ENCODE data around the gene ASXL2.

The ASXL2 gene

GRCh38 chr2:25887624-25888242 is 9.4 kb upstream of the ASXL2 start:
- Histone ChIP-seq H3K4me1 (ENCODE audit: insufficient read depth, low read length) (no peaks in the 10 kb centered on the region), H3K36me3 (ENCODE audit: insufficient read depth, low read length) (no peaks in the 10 kb centered on the region), H3K27ac (ENCODE audit: low read depth, low read length) (no peak overlapping the region), H3K4me3 (ENCODE audit: low read depth in 1 of 2, low read length in 2 of 2) (no peak overlapping the region), H3K9ac (ENCODE audit: low read length) (no peak overlapping the region), H3K27me3 (ENCODE audit: control insufficient read depth in 1 of 2, insufficient read depth in 2 of 2, low read length in 2 of 2) (no peaks in the 10 kb centered on the region), H3K9me3 (ENCODE audit: low read length) (no peaks in the 10 kb centered on the region)

DNA sequence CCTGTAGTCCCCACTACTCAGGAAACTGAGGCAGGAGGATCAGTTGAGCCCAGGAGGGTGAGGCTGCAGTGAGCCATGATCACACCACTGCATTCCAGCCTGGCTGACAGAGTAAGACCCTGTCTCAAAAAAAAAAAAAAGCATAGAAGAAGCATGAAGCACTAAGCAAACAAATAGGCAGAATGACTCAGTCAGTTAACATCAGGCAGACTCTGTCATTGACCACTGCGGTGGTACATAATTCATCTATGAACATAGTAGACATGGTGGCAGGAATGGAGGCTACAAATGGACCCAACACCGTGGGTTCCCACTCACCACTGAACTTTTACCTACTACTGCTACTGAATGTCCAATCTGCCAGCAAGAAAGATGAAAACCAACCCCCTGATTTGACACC is 7.6 kb upstream of the ASXL2 start:
- H3K4me3 ChIP-seq (ENCODE audit: low read depth in 1 of 2, low read length in 2 of 2), result no peak overlapping the region
- no peak overlapping the region for H3K27ac ChIP-seq (ENCODE audit: low read depth, low read length)
- no peaks in the 10 kb centered on the region for H3K9me3 ChIP-seq (ENCODE audit: low read length)
- no peaks in the 10 kb centered on the region for H3K36me3 ChIP-seq (ENCODE audit: insufficient read depth, low read length)
- no peaks in the 10 kb centered on the region for H3K4me1 ChIP-seq (ENCODE audit: insufficient read depth, low read length)
- no peaks in the 10 kb centered on the region for H3K27me3 ChIP-seq (ENCODE audit: control insufficient read depth in 1 of 2, insufficient read depth in 2 of 2, low read length in 2 of 2)
- no peak overlapping the region for H3K9ac ChIP-seq (ENCODE audit: low read length)

- no peaks in the 10 kb centered on the region for H3K36me3 ChIP-seq (ENCODE audit: insufficient read depth, low read length)
- H3K4me3 ChIP-seq (ENCODE audit: low read depth in 1 of 2, low read length in 2 of 2), result no peak overlapping the region
- H3K4me1 ChIP-seq (ENCODE audit: insufficient read depth, low read length), result peaks cover 11% of the 10 kb centered on the region
- no peak overlapping the region for H3K27ac ChIP-seq (ENCODE audit: low read depth, low read length)
- H3K9me3 ChIP-seq (ENCODE audit: low read length), result no peaks in the 10 kb centered on the region
- no peaks in the 10 kb centered on the region for H3K27me3 ChIP-seq (ENCODE audit: control insufficient read depth in 1 of 2, insufficient read depth in 2 of 2, low read length in 2 of 2)
- H3K9ac ChIP-seq (ENCODE audit: low read length), result no peak overlapping the region
Observed at GRCh38 chr2:25881764-25882163, 3.5 kb upstream of the ASXL2 start.

DNA sequence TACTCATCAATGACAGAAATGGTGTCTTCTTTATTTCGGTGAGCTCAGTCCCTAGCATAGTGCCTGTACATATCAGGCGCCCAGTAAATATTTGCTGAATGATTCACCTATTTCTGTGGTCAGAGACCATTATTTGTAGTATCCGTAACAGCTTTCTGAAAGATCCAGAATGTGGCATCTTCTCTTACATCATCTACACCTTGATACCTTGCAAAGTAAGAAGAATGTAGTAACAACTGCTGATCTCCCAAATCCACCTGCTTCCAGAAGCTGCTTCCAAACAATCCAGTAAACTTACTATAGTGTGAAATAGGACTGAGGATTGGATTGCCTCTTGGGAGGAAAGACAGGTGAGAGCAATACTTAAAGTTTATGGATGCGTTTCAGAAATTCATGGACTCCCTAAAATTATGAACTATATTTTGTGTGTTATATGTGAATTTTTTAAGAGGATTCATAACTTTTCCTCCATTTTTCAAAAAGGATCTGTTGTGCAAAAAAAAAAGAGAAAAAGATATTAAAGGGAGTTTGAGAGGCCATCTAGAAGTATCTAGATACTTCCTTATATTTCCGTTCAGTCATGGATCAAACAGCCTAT is 945 bp upstream of the ASXL2 start:
- peak overlapping the region; percentile 50 to 73 for H3K4me3 ChIP-seq (ENCODE audit: low read depth in 1 of 2, low read length in 2 of 2)

DNA sequence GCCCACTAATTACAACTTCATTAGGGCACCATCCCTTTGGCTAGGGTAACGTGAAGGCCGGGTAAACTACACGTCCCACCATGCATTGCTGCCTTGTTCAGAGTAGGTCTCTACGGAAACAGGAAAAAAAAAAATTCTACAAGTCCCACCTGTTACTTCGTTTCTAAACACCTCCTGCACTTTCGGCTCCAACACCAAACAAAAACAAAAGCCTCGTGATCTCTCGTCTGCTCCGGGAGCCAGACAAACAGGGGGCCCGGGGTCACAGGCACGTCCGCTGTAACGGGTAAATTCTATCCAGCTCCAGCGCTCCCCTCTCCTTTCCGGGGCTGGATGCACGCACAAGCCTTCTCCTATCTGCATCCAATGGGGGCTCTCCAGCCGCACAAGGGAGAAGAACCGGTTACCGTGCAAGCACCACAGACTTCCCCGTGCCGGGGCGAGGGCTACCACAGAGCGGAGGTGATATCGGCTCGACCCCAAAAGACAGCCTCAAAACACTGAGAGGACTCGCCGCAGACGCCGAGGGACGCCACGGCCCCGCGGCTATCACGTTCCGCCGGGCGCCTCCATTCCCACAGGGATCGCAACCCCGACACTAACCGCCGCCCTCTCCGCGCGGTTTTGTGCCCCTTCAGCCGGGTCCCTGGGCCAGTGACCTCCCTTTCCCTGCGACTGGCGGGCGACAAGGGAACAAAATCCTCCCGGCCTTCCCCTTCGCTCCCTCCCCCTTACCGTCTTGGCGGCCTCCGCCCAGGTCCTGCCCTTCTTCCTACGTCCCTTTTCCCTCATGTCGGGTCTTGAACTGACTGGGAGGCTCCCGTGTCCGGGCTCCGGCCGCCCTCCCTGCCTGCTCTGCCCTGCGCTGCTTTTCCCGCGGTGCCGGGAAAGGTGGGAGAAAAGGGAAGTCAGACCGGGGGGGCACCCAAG is 591 bp downstream of the ASXL2 start:
- H3K27me3 ChIP-seq (ENCODE audit: control insufficient read depth in 1 of 2, insufficient read depth in 2 of 2, low read length in 2 of 2), result no peaks in the 10 kb centered on the region
- no peaks in the 10 kb centered on the region for H3K36me3 ChIP-seq (ENCODE audit: insufficient read depth, low read length)
- peak overlapping the region; percentile 74 to 88 for H3K4me3 ChIP-seq (ENCODE audit: low read depth in 1 of 2, low read length in 2 of 2)
- H3K9ac ChIP-seq (ENCODE audit: low read length), result peak overlapping the region; percentile 87
- H3K4me1 ChIP-seq (ENCODE audit: insufficient read depth, low read length), result peaks cover 17% of the 10 kb centered on the region
- no peaks in the 10 kb centered on the region for H3K9me3 ChIP-seq (ENCODE audit: low read length)
- peak overlapping the region; percentile 99 for H3K27ac ChIP-seq (ENCODE audit: low read depth, low read length)

More for the DNA sequence above, 945 bp upstream of the ASXL2 start:
- Histone ChIP-seq H3K4me1 (ENCODE audit: insufficient read depth, low read length) (peaks cover 17% of the 10 kb centered on the region), H3K9me3 (ENCODE audit: low read length) (no peaks in the 10 kb centered on the region), H3K9ac (ENCODE audit: low read length) (peak overlapping the region; percentile 41), H3K27me3 (ENCODE audit: control insufficient read depth in 1 of 2, insufficient read depth in 2 of 2, low read length in 2 of 2) (no peaks in the 10 kb centered on the region), H3K36me3 (ENCODE audit: insufficient read depth, low read length) (no peaks in the 10 kb centered on the region), H3K27ac (ENCODE audit: low read depth, low read length) (peak overlapping the region; percentile 99)

- Histone ChIP-seq H3K9ac (ENCODE audit: low read length) (no peak overlapping the region), H3K27me3 (ENCODE audit: control insufficient read depth in 1 of 2, insufficient read depth in 2 of 2, low read length in 2 of 2) (no peaks in the 10 kb centered on the region), H3K9me3 (ENCODE audit: low read length) (no peaks in the 10 kb centered on the region), H3K4me3 (ENCODE audit: low read depth in 1 of 2, low read length in 2 of 2) (no peak overlapping the region), H3K4me1 (ENCODE audit: insufficient read depth, low read length) (peaks cover 10% of the 10 kb centered on the region), H3K36me3 (ENCODE audit: insufficient read depth, low read length) (peaks cover 4% of the 10 kb centered on the region), H3K27ac (ENCODE audit: low read depth, low read length) (no peak overlapping the region)
Observed at GRCh38 chr2:25872134-25872533, 6.2 kb downstream of the ASXL2 start.

- H3K4me1 ChIP-seq (ENCODE audit: insufficient read depth, low read length), result no peaks in the 10 kb centered on the region
- no peak overlapping the region for H3K9ac ChIP-seq (ENCODE audit: low read length)
- peaks cover 4% of the 10 kb centered on the region for H3K36me3 ChIP-seq (ENCODE audit: insufficient read depth, low read length)
- no peak overlapping the region for H3K27ac ChIP-seq (ENCODE audit: low read depth, low read length)
- no peak overlapping the region for H3K4me3 ChIP-seq (ENCODE audit: low read depth in 1 of 2, low read length in 2 of 2)
- H3K9me3 ChIP-seq (ENCODE audit: low read length), result no peaks in the 10 kb centered on the region
- H3K27me3 ChIP-seq (ENCODE audit: control insufficient read depth in 1 of 2, insufficient read depth in 2 of 2, low read length in 2 of 2), result no peaks in the 10 kb centered on the region
Observed at GRCh38 chr2:25867396-25868003, 10.8 kb downstream of the ASXL2 start.

- no peak overlapping the region for H3K9ac ChIP-seq (ENCODE audit: low read length)
- H3K9me3 ChIP-seq (ENCODE audit: low read length), result no peaks in the 10 kb centered on the region
- H3K27ac ChIP-seq (ENCODE audit: low read depth, low read length), result no peak overlapping the region
- no peaks in the 10 kb centered on the region for H3K36me3 ChIP-seq (ENCODE audit: insufficient read depth, low read length)
- H3K4me1 ChIP-seq (ENCODE audit: insufficient read depth, low read length), result peaks cover 8% of the 10 kb centered on the region
- H3K27me3 ChIP-seq (ENCODE audit: control insufficient read depth in 1 of 2, insufficient read depth in 2 of 2, low read length in 2 of 2), result no peaks in the 10 kb centered on the region
- H3K4me3 ChIP-seq (ENCODE audit: low read depth in 1 of 2, low read length in 2 of 2), result no peak overlapping the region
Observed at GRCh38 chr2:25856377-25856776, 21.9 kb downstream of the ASXL2 start.

- peaks cover 8% of the 10 kb centered on the region for H3K4me1 ChIP-seq (ENCODE audit: insufficient read depth, low read length)
- no peak overlapping the region for H3K9ac ChIP-seq (ENCODE audit: low read length)
- H3K27ac ChIP-seq (ENCODE audit: low read depth, low read length), result no peak overlapping the region
- no peak overlapping the region for H3K4me3 ChIP-seq (ENCODE audit: low read depth in 1 of 2, low read length in 2 of 2)
- H3K9me3 ChIP-seq (ENCODE audit: low read length), result no peaks in the 10 kb centered on the region
- no peaks in the 10 kb centered on the region for H3K27me3 ChIP-seq (ENCODE audit: control insufficient read depth in 1 of 2, insufficient read depth in 2 of 2, low read length in 2 of 2)
- no peaks in the 10 kb centered on the region for H3K36me3 ChIP-seq (ENCODE audit: insufficient read depth, low read length)
Observed at GRCh38 chr2:25855065-25855464, 23.2 kb downstream of the ASXL2 start.

GRCh38 chr2:25854613-25855012 is 23.7 kb downstream of the ASXL2 start:
- Histone ChIP-seq H3K4me3 (ENCODE audit: low read depth in 1 of 2, low read length in 2 of 2) (no peak overlapping the region), H3K27me3 (ENCODE audit: control insufficient read depth in 1 of 2, insufficient read depth in 2 of 2, low read length in 2 of 2) (no peaks in the 10 kb centered on the region), H3K4me1 (ENCODE audit: insufficient read depth, low read length) (peaks cover 8% of the 10 kb centered on the region), H3K27ac (ENCODE audit: low read depth, low read length) (no peak overlapping the region), H3K36me3 (ENCODE audit: insufficient read depth, low read length) (no peaks in the 10 kb centered on the region), H3K9me3 (ENCODE audit: low read length) (no peaks in the 10 kb centered on the region), H3K9ac (ENCODE audit: low read length) (no peak overlapping the region)

DNA sequence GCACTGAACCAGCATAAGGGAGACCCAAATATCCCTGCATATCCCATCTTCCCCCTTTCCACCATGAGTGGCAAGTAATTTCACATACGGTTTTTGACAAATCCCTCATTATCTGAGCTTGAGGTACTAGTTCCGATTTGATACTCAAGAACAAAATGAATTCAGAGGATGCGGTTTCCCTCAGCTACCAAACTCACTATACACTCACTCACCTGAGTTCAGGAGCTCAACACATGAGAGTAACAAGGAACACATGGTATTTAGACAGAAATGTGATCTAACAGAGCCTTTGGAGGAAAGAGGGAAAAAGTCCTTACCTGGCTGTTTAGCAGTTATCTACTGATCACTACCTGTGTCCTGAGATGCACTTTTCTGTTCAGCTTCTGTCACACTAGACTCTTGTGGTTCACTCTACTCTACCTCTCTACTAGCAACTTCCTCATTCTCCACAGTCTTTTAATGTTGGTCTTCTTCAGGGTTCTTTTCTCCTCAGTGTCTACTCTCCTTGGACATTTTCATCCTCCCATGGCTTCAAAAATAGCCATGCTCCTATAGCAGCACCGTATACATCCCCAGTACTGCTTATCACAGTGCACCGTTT is 25.1 kb downstream of the ASXL2 start:
- Histone ChIP-seq H3K4me3 (ENCODE audit: low read depth in 1 of 2, low read length in 2 of 2) (no peak overlapping the region), H3K27ac (ENCODE audit: low read depth, low read length) (no peak overlapping the region), H3K4me1 (ENCODE audit: insufficient read depth, low read length) (peaks cover 8% of the 10 kb centered on the region), H3K27me3 (ENCODE audit: control insufficient read depth in 1 of 2, insufficient read depth in 2 of 2, low read length in 2 of 2) (no peaks in the 10 kb centered on the region), H3K36me3 (ENCODE audit: insufficient read depth, low read length) (no peaks in the 10 kb centered on the region), H3K9me3 (ENCODE audit: low read length) (no peaks in the 10 kb centered on the region), H3K9ac (ENCODE audit: low read length) (no peak overlapping the region)
